BJ (cell line): ENCODE data around the gene BTBD2. TPM values are rescaled to one million over a fixed set of nuclear protein-coding genes. Genes with fewer than 3 reads are reported as not detected.
"Not testable (repeated sequence)": the region's sequence is repeated elsewhere in the genome, so short reads cannot be mapped to it uniquely, and the experiment has no call there.

Experiments
- CTCF ChIA-PET: fragments of 350-600 bp; formaldehyde crosslinking; extraction: SDS; loops from one replicate; lab custom pipeline; 2021; ENCODE audit warnings: antibody characterized with exemption, inconsistent platforms; lab: Yijun Ruan, JAX
- POLR2A ChIA-PET: fragments of 300-600 bp; sonication (Branson Sonifier 250); formaldehyde crosslinking; extraction: SDS; loops from one replicate; lab custom pipeline; 2021; ENCODE audit warnings: antibody characterized with exemption; lab: Charles Lee
- DNase-seq: peaks from one replicate; pipeline ENCODE4 v3.0.0-alpha.2; 2011; ENCODE audit warnings: low read depth
- H3K27me3 ChIP-seq: 2 replicates; pipeline ENCODE4 v1.6.0; 2011; ENCODE audit warnings: low read length; ENCODE audit not compliant: control insufficient read depth, insufficient read depth
- H3K36me3 ChIP-seq: 2 replicates; pipeline ENCODE4 v1.5.1; 2011; ENCODE audit warnings: low read length; ENCODE audit not compliant: control insufficient read depth, insufficient read depth
- H3K4me3 ChIP-seq: 2 replicates; pipeline ENCODE4 v1.5.1; 2011; ENCODE audit warnings: low read depth, mild to moderate bottlenecking, control low read depth, low read length
- CTCF ChIP-seq: IDR thresholded peaks from 2 replicates; pipeline ENCODE4 v1.5.1; 2011; ENCODE audit warnings: low read depth, mild to moderate bottlenecking, control low read depth, inconsistent platforms, low read length, moderate library complexity; ENCODE audit not compliant: insufficient read depth
- polyA plus RNA-seq: library from polyadenylated mRNA; depleted of rRNA; stranded (reverse); fragments of >200 nt; gene quantifications from 2 replicates; pipeline ENCODE4 v1.2.3, GENCODE V29; 2011

The BTBD2 gene
- polyA plus RNA-seq, 1 experiment: 39.3 TPM

- no peak for TF ChIP-seq CTCF
- DNase-seq: no peak
- no peaks in the 10 kb centered on the region for H3K27me3 ChIP-seq
- CTCF ChIA-PET: interaction anchor here (0.6 to 1.0 kb wide), 2 partner anchors 8 to 116 kb away, joined by 3 read pairs; no protein-coding TSS in a partner anchor
- no peak overlapping the region for H3K4me3 ChIP-seq
- H3K36me3 ChIP-seq: peaks cover 43% of the 10 kb centered on the region
- POLR2A ChIA-PET: no interaction called here
Observed at GRCh38 chr19:1990230-1991017, 25.1 kb downstream of the BTBD2 start.

DNA sequence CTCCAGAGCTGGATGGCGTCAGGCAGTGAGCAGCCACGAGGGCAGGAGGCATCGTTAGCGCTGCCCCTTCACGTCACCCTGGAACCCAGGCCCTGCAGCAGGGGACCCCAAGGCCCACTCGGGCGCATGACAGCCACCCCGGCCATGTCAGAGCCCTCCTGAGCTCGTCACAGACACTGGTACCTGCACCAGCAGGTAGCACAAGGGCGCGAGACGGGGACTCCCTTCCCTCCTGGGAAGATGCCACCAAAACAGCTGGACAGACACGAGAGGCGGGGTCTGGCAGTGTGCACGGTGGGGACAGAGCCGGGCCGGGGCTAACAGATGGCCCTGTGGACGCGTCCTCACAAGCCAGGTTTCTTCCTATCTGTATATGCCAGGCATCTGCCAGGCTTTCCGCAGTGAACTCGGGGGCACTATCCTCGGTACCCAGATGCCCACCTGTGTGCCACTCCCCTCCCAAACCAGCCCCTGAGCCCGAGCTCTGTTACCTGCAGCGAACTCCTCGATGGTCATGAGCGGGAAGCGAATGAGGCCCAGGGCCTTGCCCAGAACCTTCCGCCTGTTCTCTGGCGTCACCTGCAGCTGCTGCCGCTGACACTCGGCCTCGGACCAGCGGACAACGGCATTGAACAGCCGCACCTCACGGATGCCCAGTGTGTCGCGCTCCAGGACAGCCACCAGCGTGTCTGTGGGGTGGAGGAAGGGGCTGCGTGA lies 25.8 kb downstream of the BTBD2 start:
- no peak for TF ChIP-seq CTCF
- ChIA-PET CTCF (interaction anchor here (1.0 kb wide), 1 partner anchor 8 kb away, joined by 3 read pairs; no protein-coding TSS in a partner anchor), POLR2A (no interaction called here)
- no peak for DNase-seq
- Histone ChIP-seq H3K36me3 (peaks cover 45% of the 10 kb centered on the region), H3K4me3 (no peak overlapping the region), H3K27me3 (no peaks in the 10 kb centered on the region)

DNA sequence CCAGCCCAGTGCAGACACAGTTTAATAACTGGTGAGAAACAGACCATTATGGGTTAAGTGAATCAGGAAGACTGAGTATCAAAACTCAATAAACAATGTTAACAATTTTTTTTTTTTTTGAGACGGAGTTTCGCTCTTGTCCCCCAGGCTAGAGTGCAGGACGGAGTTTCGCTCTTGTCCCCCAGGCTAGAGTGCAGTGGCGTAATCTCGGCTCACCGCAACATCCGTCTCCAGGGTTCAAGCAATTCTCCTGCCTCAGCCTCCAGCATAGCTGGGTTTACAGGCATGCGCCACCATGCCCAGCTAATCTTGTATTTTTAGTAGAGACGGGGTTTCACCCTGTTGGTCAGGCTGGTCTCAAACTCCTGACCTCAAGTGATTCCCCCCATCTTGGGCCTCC lies 27.1 kb downstream of the BTBD2 start:
- POLR2A ChIA-PET, DNase-seq, H3K4me3 ChIP-seq, H3K27me3 ChIP-seq: not testable (repeated sequence)
- peaks cover 45% of the 10 kb centered on the region for H3K36me3 ChIP-seq
- CTCF ChIA-PET: interaction anchor here (0.9 kb wide), 1 partner anchor 13 kb away, joined by 4 read pairs; no protein-coding TSS in a partner anchor

DNA sequence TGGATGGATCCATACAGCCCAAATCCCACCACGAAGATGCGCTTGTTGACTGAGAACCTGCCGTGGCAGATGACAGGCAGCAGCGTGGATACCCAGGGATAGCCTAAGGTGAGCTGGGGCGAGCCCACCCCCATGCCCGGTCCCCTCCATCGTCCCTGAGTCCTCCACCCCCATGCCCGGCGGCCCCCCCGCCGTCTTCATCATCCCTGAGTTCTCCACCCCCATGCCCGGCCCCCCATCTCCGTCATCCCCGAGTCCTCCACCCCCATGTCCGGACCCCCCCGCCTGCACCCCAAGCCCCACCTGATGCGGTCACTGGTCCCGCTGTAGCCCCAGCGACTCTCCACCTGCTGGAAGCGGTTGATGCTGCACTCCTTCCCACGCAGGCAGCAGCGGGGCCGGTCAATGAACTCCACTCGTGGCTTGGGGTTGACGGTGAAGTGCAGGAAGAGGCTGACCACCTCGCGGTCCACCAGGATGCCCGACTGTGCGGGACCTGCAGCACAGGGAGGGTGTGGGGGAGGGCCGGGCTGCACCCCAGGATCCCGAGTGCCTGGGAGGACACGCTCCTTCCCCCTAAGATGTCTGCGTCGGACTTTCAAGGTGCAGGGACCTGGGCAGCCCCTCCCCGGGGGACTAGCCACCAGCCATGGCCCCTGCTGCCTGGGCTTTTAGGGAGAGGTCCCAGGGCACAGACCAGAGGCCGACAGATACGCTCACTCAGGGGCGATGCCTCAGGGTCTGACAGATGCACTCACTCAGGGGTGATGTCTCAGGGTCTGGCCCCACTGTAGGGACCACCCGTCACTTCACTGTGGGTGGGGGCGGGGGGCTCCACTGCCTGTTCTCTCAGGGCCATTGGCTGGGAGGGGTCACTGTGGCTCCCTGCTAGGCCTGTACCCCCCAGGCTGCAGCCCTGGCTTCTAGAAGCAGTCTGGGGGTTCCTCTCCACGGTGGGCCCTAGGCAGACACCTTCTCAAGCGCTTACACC lies 28.0 kb downstream of the BTBD2 start:
- CTCF ChIA-PET: no interaction called here
- no peak for DNase-seq
- Histone ChIP-seq H3K27me3 (no peaks in the 10 kb centered on the region), H3K4me3 (no peak overlapping the region), H3K36me3 (peaks cover 43% of the 10 kb centered on the region)
- POLR2A ChIA-PET: no interaction called here
- TF ChIP-seq CTCF: no peak

DNA sequence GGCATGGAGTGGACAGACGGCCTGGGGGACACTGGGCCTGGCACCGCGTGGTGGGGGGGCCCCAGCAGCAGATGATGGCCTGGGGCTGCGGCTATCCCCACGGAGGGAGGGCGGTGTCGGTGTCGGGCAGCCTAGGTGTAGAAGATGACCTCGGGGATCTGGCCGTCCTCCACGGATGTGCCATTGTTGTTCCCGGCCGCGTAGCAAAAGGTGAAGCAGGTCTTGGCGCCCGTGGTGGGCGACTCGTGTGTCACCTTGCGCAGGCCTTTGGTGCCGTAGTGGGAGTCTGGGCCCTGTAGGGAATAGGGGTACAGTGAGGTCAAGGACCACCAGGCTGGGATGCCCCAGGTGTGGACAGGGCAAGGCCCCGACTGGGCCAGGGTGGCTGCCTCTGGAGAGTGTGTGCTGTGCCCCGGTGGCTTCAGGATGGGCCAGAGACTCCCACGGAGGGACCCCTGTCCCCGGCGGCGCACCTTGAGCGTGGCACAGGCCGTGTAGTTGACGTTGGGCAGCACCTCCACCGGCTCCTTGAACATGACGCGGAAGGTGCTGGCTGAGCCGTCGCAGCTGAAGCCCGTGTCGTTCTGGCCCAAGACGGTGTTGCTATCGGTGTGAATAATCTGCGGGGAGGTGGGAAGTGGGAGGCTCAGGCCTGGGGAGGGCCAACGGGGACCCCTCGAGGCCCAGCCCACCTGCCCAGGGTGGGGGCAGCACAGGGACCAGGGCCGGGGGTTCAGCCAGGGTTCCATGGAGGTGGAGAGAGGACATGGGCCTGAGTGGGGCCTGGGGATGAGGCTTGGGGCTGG lies 29.0 kb downstream of the BTBD2 start:
- Histone ChIP-seq H3K36me3 (peaks cover 46% of the 10 kb centered on the region), H3K27me3 (no peaks in the 10 kb centered on the region), H3K4me3 (no peak overlapping the region)
- POLR2A ChIA-PET: no interaction called here
- CTCF ChIA-PET: interaction anchor here (0.7 kb wide), 1 partner anchor 20 kb away, joined by 3 read pairs; no protein-coding TSS in a partner anchor
- no peak for DNase-seq
- no peak for TF ChIP-seq CTCF
